ENCODE results near the gene ZBTB38.

DNA sequence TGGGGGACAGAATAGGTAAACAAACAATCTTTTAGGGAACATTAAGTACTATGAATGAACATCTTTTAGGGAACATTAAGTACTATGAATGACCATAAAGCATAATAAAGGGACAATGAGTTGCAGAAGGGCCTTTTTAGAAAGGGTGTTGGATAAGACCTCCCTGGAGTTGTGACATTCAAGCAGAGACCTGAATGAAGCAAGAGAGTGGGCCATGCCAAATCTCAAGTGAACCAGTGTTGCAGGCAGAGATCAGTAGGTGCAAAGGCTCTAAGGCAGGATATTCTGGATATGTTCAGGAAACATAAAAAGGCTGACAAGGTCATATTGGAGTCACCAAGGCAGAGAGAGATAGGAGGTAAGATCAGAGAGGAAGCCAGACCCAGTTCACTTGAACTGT is 29.4 kb upstream of the ZBTB38 start:
- no peak for TF ChIP-seq ZNF274 (IDR thresholded peaks at IDR 0.05; ENCODE audit: low read depth, low read length)
- TF ChIP-seq YY1 (IDR thresholded peaks at IDR 0.05; ENCODE audit: insufficient read depth, insufficient read length): no peak
